Osteoblast (primary cell): ENCODE measurements around the gene HOXD13. TPM values are rescaled to one million over a fixed set of nuclear protein-coding genes. Genes with fewer than 3 reads are reported as not detected.

Experiments used
- DNase-seq: peaks from one replicate; pipeline ENCODE4 v3.0.0; 2011; ENCODE audit warnings: low spot score, mixed read lengths; ENCODE audit not compliant: insufficient read length; ENCODE audit errors: missing footprints
- H2AFZ ChIP-seq: 2 replicates; pipeline ENCODE4 v1.6.0; 2011; ENCODE audit warnings: mild to moderate bottlenecking, low read length
- H3K27ac ChIP-seq: 2 replicates; pipeline ENCODE4 v1.5.1; 2011; ENCODE audit warnings: mild to moderate bottlenecking, low read depth, low read length, moderate library complexity
- H3K27me3 ChIP-seq: 2 replicates; pipeline ENCODE4 v1.6.0; 2012; ENCODE audit warnings: mild to moderate bottlenecking, control low read depth, inconsistent platforms, low read length, moderate library complexity; ENCODE audit not compliant: insufficient read depth
- H3K36me3 ChIP-seq: 2 replicates; pipeline ENCODE4 v1.5.1; 2011; ENCODE audit warnings: mild to moderate bottlenecking, low read length, control low read depth, moderate library complexity; ENCODE audit not compliant: insufficient read depth
- H3K4me1 ChIP-seq: 2 replicates; pipeline ENCODE4 v1.5.1; 2011; ENCODE audit warnings: mild to moderate bottlenecking, low read length, control low read depth, moderate library complexity; ENCODE audit not compliant: insufficient read depth
- H3K4me2 ChIP-seq: 2 replicates; pipeline ENCODE4 v1.6.0; 2011; ENCODE audit warnings: mild to moderate bottlenecking, low read length; ENCODE audit not compliant: insufficient read depth
- H3K4me3 ChIP-seq: fragments of 200-600 bp; sonication (generic); 3 replicates; pipeline ENCODE4 v1.5.1; 2012; ENCODE audit warnings: mild to moderate bottlenecking, low read length, inconsistent platforms; ENCODE audit not compliant: insufficient read depth
- H3K79me2 ChIP-seq: 2 replicates; pipeline ENCODE4 v1.6.0; 2012; ENCODE audit warnings: mild to moderate bottlenecking, low read length, control low read depth, inconsistent platforms; ENCODE audit not compliant: insufficient read depth
- H3K9me3 ChIP-seq: 2 replicates; pipeline ENCODE4 v1.5.1; 2011; ENCODE audit warnings: low read depth, low read length, control low read depth
- H4K20me1 ChIP-seq: 2 replicates; pipeline ENCODE4 v1.6.0; 2012; ENCODE audit warnings: mild to moderate bottlenecking, low read length, control low read depth; ENCODE audit not compliant: insufficient read depth
- total RNA-seq: library from RNA; depleted of rRNA; stranded (reverse); fragments of >200 nt; gene quantifications from 2 replicates; pipeline ENCODE4 v1.2.3, GENCODE V29; 2012
- TF ChIP-seq, protein P1 (sequence below): IDR thresholded peaks from 2 replicates; pipeline ENCODE4 v1.5.1; 2011; ENCODE audit warnings: mild to moderate bottlenecking, low read depth, low read length, moderate library complexity; ENCODE audit errors: extremely low read depth

HOXD13 gene
- total RNA-seq, 1 donor = not detected

DNA sequence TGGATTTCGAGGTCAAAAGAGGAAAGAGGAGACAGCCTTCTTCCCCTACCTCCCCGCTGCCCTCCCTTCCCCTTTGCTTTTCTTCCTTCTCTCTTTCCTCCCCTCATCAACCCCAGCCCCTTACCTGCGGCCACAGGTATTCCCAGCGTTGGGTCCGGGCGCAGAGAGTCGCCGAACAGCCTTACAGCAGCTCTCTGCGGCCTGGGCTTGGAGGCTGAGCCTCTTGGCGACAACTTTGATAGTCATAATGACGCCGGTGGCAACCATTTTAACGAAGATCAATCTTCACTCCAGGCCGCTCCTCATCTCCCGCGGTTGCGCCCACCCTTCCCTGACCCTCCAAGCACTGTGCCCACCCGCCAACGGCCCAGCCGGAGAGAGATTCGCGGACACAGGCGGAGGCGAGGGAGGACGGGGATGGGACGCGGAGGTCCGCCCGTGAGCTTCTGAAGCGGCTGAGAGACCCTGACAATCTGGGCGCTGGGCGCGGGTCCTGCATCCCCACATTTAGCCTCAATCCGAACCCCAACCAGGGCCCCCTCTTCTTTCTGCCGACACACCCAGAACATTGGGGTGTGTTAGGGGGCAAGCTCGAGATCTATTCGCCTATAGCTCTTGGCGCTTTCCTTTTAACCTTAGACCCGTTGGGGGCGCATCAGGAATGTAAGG lies 7.3 kb upstream of the HOXD13 start:
- no peaks in the 10 kb centered on the region for H3K9me3 ChIP-seq
- no peaks in the 10 kb centered on the region for H3K79me2 ChIP-seq
- H2AFZ ChIP-seq = no peak overlapping the region
- no peaks in the 10 kb centered on the region for H3K4me1 ChIP-seq
- TF ChIP-seq, protein P1, sequence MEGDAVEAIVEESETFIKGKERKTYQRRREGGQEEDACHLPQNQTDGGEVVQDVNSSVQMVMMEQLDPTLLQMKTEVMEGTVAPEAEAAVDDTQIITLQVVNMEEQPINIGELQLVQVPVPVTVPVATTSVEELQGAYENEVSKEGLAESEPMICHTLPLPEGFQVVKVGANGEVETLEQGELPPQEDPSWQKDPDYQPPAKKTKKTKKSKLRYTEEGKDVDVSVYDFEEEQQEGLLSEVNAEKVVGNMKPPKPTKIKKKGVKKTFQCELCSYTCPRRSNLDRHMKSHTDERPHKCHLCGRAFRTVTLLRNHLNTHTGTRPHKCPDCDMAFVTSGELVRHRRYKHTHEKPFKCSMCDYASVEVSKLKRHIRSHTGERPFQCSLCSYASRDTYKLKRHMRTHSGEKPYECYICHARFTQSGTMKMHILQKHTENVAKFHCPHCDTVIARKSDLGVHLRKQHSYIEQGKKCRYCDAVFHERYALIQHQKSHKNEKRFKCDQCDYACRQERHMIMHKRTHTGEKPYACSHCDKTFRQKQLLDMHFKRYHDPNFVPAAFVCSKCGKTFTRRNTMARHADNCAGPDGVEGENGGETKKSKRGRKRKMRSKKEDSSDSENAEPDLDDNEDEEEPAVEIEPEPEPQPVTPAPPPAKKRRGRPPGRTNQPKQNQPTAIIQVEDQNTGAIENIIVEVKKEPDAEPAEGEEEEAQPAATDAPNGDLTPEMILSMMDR = no peak
- DNase-seq = peak; percentile 58
- H3K4me2 ChIP-seq = no peak overlapping the region
- no peaks in the 10 kb centered on the region for H3K36me3 ChIP-seq
- H3K4me3 ChIP-seq = no peak overlapping the region
- H4K20me1 ChIP-seq = no peaks in the 10 kb centered on the region
- H3K27me3 ChIP-seq = peaks cover 100% of the 10 kb centered on the region
- no peak overlapping the region for H3K27ac ChIP-seq

DNA sequence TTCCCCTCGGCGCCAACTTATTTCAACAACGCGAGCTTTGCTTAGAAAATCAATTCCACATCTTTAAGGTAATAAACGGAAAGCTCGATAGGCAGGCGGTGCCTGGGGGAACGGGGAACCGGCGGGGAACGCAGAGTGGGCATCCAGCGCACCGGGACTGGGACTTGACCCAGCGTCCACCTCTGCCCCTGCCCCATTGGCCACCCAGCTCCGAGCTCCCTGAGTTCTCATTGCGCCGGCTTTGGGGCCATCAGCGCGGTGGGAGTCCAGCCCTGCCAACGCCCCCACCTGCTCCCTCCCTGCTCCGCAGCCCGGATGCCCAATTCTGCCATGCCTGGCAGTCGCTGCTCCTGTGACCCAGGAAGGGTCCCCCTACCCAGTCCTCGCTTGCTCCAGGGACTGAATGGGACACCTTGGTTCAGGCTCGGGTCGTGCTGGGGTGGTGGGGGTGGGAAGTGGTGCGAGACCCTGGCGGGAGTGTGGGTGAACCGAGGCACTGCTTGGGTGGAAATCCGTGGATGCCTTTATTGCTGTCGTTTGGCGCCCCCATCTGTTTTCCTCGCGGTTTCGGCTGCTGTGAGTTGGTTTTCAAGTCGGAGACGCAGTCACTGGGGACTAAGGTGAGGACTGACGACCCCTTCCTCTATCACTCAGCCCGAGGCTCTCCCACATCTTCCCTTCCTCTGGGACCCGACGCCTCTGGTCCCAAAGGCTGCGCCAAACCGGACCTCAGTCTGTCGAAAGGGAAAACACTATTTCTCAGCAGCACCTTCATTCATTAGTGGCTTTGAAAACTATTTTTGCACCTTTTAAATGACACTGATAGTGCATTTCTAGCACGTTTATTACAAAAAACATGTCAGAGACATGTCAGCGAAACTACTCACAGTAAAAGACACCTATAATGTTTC lies 6.4 kb upstream of the HOXD13 start:
- H3K4me2 ChIP-seq = no peak overlapping the region

DNA sequence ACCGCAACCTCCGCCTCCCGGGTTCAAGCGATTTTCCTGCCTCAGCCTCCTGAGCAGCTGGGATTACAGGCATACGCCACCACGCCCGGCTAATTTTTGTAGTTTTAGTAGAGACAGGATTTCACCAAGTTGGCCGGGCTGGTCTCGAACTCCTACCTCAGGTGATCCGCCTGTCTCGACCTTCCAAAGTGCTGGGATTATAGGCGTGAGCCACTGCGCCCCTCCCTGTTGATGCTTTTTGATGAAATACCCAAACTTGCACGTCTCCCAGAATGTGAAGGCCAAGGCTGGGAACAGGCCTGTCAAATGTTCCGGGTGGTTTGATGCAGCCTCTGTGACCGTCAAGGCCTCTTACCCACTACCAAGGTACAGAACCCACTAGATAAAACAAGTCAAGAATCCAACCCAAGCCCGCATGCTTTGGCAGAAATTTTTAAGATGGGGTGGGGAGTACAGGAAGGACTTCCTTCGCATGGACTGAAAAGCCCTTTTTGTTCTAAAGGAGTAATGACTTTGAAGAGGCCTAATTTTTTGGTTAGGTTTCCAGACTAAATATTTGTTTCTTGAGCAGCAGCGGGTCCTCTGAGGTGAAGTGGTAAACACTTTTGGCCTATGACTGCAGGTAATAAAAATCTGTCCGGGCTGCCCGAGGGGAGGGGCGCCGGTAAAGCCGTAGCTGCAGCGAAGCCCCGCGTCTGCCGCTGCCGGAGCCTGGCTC lies 5.0 kb upstream of the HOXD13 start:
- Histone ChIP-seq H3K27ac (no peak overlapping the region), H4K20me1 (no peaks in the 10 kb centered on the region), H3K27me3 (peaks cover 98% of the 10 kb centered on the region), H2AFZ (peak overlapping the region; percentile 74), H3K4me1 (no peaks in the 10 kb centered on the region), H3K9me3 (no peaks in the 10 kb centered on the region), H3K4me3 (peak overlapping the region; percentile 54), H3K4me2 (peak overlapping the region; percentile 70), H3K36me3 (no peaks in the 10 kb centered on the region), H3K79me2 (no peaks in the 10 kb centered on the region)
- TF ChIP-seq, protein P1 = no peak
- peak; percentile 38 for DNase-seq

More for the DNA sequence above, 6.4 kb upstream of the HOXD13 start:
- Histone ChIP-seq H3K4me3 (no peak overlapping the region), H3K4me1 (no peaks in the 10 kb centered on the region), H2AFZ (no peak overlapping the region), H3K27me3 (peaks cover 100% of the 10 kb centered on the region), H3K36me3 (no peaks in the 10 kb centered on the region), H3K9me3 (no peaks in the 10 kb centered on the region), H4K20me1 (no peaks in the 10 kb centered on the region), H3K27ac (no peak overlapping the region), H3K79me2 (no peaks in the 10 kb centered on the region)
- TF ChIP-seq, protein P1 = peak; percentile 47
- DNase-seq = peak; percentile 87
